Endothelial cell of coronary artery (primary cell): ENCODE data around the gene UBE2B. TPM values are rescaled to one million over a fixed set of nuclear protein-coding genes. Genes with fewer than 3 reads are reported as not detected.

Experiments used
- total RNA-seq: library from RNA; depleted of rRNA; stranded (reverse); fragments of >200 nt; gene quantifications from 2 replicates; pipeline ENCODE4 v1.2.3, GENCODE V29; 2014

UBE2B gene
- 25.6 and 26.2 TPM in 2 replicates for total RNA-seq

GRCh38 chr5:134370871-134371833, at the start of gene UBE2B:
Gene UBE2B (plus strand): TSS chr5:134371569. CDS start chr5:134371596, 27 bp downstream.

GRCh38 chr5:134411546-134412266, 40.3 kb downstream of the UBE2B start, which contains the start of gene CDKN2AIPNL:
Gene CDKN2AIPNL (minus strand): TSS chr5:134411881. CDS start chr5:134411854, 27 bp downstream.

Other genes starting within 250 kb of the UBE2B start
- 219 and 276 TPM in 2 replicates for gene SKP1, start 194.6 kb upstream of the UBE2B start, total RNA-seq
- gene PPP2CA, start 145.5 kb upstream of the UBE2B start, total RNA-seq = 83.0 and 88.2 TPM in 2 replicates
- 0.27 and 0.47 TPM in 2 replicates for gene CDKL3, start 4.4 kb upstream of the UBE2B start, total RNA-seq
- gene CDKN2AIPNL, start 40.3 kb downstream of the UBE2B start, total RNA-seq = 42.6 and 46.6 TPM in 2 replicates
- 20.3 and 40.6 TPM in 2 replicates for gene JADE2, start 154.1 kb downstream of the UBE2B start, total RNA-seq